Measurements from ENCODE around the gene KIAA1614.
A peak's percentile ranks its signal among the peaks of the same experiment; 100 is the strongest.

KIAA1614 gene

GRCh38 chr1:180907313-180908055, 5.2 kb upstream of the KIAA1614 start:
- DNase-seq = no peak

GRCh38 chr1:180908074-180908765, 4.5 kb upstream of the KIAA1614 start:
- no peak for DNase-seq

GRCh38 chr1:180909005-180909414, 3.7 kb upstream of the KIAA1614 start:
- no peak for DNase-seq

- no peak for DNase-seq
These were observed 3.2 kb upstream of the KIAA1614 start for GRCh38 chr1:180909462-180909976.

- DNase-seq = no peak
These were observed 981 bp upstream of the KIAA1614 start for GRCh38 chr1:180911640-180912191.

- DNase-seq = peak; percentile 24
These were observed 391 bp upstream of the KIAA1614 start for GRCh38 chr1:180912211-180912800.

- DNase-seq = no peak
These were observed 2.8 kb downstream of the KIAA1614 start for GRCh38 chr1:180915426-180915965.

- no peak for DNase-seq
These were observed 3.5 kb downstream of the KIAA1614 start for GRCh38 chr1:180916012-180916770.

GRCh38 chr1:180916771-180917170, 4.1 kb downstream of the KIAA1614 start:
- no peak for DNase-seq

- no peak for DNase-seq
These were observed 4.8 kb downstream of the KIAA1614 start for GRCh38 chr1:180917306-180918065.

- no peak for DNase-seq
These were observed 5.8 kb downstream of the KIAA1614 start for GRCh38 chr1:180918519-180918918.

- no peak for DNase-seq
These were observed 6.5 kb downstream of the KIAA1614 start for GRCh38 chr1:180919183-180919700.

- DNase-seq = no peak
These were observed 7.5 kb downstream of the KIAA1614 start for GRCh38 chr1:180920193-180920592.

- DNase-seq = no peak
These were observed 8.0 kb downstream of the KIAA1614 start for GRCh38 chr1:180920702-180921101.

- no peak for DNase-seq
These were observed 8.7 kb downstream of the KIAA1614 start for GRCh38 chr1:180921386-180921785.

GRCh38 chr1:180921891-180922630, 9.4 kb downstream of the KIAA1614 start:
- DNase-seq = no peak

GRCh38 chr1:180922631-180923015, 9.9 kb downstream of the KIAA1614 start:
- DNase-seq = no peak

- DNase-seq = peak; percentile 61
These were observed 10.5 kb downstream of the KIAA1614 start for GRCh38 chr1:180923021-180923841.

- DNase-seq = no peak
These were observed 11.2 kb downstream of the KIAA1614 start for GRCh38 chr1:180923887-180924286.

- DNase-seq = no peak
These were observed 12.2 kb downstream of the KIAA1614 start for GRCh38 chr1:180924939-180925338.

All from T1000 (cell line).